Stimulated activated CD4-positive, alpha-beta T cell treated with anti-CD3 and anti-CD28 coated beads, Interleukin-15, amount 100 ng/mL, for 48 hours (primary cell): Measurements from ENCODE around the gene SEC16B.

Source experiments
- DNase-seq, 2 donors: peaks; one replicate each; pipeline ENCODE4 v3.0.0-alpha.2; 2020; ENCODE audit warnings: low read depth in 2 of 2

SEC16B gene

DNA sequence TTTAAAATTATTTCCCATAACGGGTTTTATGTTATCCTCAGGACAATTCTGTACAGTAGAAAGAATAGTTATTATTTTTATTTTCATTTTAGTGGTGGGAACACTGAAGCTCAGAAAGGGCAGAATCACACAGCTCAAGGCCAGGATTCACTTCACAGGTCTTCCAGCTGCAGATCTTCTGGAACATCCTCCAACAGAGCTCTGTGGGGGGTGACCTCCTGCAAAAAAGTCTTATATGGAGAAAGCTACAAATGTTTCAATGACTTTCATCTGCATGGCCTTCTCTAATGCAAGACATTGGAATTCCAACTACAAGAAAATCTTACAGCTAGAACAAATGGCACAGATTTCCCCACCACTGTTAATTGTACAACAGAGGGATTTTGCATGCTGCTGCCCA is 64.2 kb downstream of the SEC16B start:
- DNase-seq, result no peak

DNA sequence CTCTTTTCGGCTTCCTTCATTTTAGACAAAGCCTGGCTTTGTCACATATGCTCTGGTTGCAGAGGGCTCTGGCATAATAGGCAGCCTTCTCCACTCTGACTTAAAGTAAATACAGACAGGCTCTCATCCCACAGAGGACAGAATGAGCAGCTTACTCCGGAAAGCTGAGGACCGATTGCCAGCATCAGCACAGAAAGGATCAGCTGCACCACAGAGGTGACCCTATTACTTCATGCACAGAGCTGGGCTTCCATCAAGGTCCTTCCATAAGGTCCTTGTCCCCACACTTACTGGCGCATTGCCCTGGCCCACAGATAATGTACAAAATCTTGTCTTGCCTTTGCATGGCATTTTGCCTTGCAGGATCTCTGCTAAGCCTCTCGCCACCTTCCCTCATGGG is 67.6 kb downstream of the SEC16B start:
- no peak for DNase-seq

DNA sequence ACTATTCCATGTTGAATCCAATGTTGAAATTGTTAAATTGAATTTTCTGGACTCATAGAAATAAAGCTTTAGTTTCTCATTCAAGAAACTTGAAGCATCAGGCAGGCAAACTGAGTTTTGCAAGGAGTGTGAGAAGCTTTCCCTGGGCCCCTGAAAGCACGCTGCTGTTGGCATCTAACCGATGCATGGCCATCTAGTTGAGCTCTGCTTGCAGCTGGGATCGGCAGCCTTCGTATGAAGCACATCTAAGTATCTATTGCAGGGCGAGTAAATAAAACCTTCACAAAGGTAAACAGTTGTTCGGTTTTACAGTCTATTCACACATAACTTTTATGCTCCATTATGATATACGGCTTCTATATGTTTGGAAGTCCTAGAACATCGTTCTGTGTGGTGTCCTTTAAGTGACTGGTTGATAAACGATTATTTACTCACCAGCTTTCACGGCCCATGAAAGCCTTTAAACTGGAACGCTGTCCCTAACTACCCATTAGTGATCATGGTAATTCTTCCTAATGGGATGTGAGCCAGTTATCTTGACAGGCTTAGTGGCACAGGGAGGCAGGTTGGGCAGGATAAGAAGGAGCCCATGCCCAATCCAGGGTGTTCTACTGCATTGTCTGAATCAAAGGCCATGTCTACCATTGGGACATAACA is 71.7 kb downstream of the SEC16B start:
- no peak for DNase-seq

DNA sequence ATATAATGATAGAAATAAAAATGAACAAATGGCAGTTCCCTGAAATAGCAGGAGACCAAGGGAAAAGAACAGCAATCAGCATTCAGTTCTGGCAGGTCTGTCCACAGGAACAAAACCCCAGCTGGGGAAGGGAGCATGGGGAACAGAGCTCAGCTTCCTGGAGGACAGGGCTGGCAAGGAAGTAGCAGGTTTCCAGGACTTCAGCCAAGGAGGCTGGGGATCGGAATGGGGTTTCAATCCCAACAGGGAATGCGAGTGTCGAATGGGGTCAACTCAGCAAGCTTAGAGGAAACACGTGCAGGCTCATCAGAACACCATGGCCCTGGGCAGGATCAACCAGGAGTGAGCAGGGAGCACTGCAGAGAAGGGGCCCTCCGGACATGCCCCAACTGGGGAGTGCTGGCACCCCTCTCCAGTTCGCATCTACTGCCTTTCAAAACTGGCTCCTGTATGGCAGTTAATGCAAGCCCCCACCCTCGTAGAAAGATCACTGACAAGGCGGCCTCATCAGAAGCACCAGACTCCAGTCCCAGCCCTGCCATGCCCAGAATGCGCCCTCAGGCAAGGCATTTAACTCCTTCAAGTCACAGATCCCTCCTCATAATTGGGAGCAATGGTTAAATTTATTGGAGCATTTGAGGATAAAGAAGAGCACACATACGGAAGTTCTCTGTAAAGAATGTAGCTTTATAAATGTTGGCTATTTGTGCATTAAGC is 72.4 kb downstream of the SEC16B start:
- DNase-seq, result no peak
